K562 treated with DMSO at 1 percent for 48 hours (cell line): ENCODE measurements around the gene CYP4V2. TPM values are rescaled to one million over a fixed set of nuclear protein-coding genes. Genes with fewer than 3 reads are reported as not detected.

ENCODE experiments used
- total RNA-seq: library from RNA; unstranded; fragments of 300-600 nt; gene quantifications from 2 replicates; pipeline ENCODE4 v1.2.3, GENCODE V29; 2022; ENCODE audit warnings: low replicate concordance; ENCODE audit errors: extremely low read depth

Gene CYP4V2
- not detected in 2 replicates for total RNA-seq

DNA sequence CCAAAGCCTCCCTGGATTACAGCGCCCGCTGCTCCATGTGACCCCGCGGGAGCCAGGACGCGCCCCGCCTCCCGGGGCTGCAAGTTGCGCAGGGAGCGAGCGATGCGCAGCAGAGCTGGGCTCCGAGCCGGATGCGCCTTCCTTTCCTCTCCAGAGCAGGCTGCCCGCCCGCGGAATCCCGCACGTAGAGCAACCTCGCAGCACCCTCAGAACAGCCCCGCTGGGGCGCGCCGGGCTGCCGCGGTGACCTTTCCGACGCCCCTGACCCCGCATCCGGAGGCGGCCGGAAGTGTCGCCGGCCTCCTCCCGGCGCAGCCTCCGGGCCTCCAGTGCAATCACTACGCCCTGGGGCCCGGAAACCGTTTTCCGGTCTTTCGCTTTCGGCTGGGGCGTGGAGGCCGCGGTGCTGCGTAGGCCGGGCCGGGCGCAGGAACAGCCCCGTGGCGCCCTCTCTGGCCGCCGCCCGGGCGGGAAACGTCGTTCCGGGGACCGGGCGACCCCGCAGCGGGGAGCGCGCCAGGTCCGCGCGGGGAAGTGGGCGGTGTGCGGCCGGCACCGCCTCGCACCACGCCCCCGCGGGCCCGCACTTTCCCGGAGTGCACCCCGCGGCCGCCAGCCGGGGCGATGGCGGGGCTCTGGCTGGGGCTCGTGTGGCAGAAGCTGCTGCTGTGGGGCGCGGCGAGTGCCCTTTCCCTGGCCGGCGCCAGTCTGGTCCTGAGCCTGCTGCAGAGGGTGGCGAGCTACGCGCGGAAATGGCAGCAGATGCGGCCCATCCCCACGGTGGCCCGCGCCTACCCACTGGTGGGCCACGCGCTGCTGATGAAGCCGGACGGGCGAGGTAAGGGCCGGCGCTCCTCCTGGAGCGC is at the start of gene CYP4V2:
Gene CYP4V2, plus strand, starts transcription at position 368 of the 866 bp plus-strand sequence. Its CDS starts 257 bp downstream, at position 625.

DNA sequence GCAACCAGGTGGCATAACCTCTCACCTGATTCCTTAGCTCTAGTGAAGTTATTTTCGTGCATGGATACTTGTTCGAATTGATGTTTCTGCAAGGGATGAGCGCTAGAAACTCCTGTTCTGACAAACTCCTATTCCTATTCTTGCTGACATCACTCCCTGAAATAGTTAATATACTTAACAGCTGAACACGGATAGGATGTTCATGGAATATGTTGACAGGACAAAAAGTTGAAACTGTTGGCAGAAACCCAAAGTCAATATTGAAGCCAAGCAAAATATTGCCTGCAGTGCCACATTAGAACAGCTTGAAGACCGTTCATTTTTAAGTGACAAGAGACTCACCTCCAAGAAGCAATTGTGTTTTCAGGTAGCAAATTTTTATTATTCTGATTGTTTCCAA is 35.9 kb downstream of the CYP4V2 start, which contains the start of gene KLKB1:
Gene KLKB1, plus strand, starts transcription at position 287 of the 400 bp plus-strand sequence. CDS start 689 bp downstream, outside the sequence.

Other genes starting within 250 kb of the CYP4V2 start
- not detected in 2 replicates for gene TLR3, start 122.4 kb upstream of the CYP4V2 start, total RNA-seq
- not detected in 2 replicates for gene FAM149A, start 86.9 kb upstream of the CYP4V2 start, total RNA-seq
- not detected in 2 replicates for gene KLKB1, start 35.9 kb downstream of the CYP4V2 start, total RNA-seq
- gene F11, start 74.6 kb downstream of the CYP4V2 start, total RNA-seq, result not detected in 2 replicates